GM12892 (cell line): Measurements from ENCODE around the gene ST6GALNAC4.

ENCODE experiments used
- POLR2A ChIP-seq: IDR thresholded peaks from 2 replicates; pipeline ENCODE4 v1.6.1; 2011; ENCODE audit warnings: low read depth, low read length, control low read depth
- TAF1 ChIP-seq: IDR thresholded peaks from 2 replicates; pipeline ENCODE4 v1.6.1; 2011; ENCODE audit warnings: low read depth, mild to moderate bottlenecking, control low read depth, low read length, borderline replicate concordance

GRCh38 chr9:127935765-127936221 lies 19.0 kb upstream of the ST6GALNAC4 start:
- TF ChIP-seq POLR2A (no peak), TAF1 (no peak)
